Activated T-helper 1 cell treated with anti-CD3 and anti-CD28 coated beads, Interleukin-12 subunit alpha, Interleukin-12 subunit beta, Interleukin-2, Interleukin-4 antibody, amounts not matched to agents 30 ng/mL and 10 ng/mL and 1 ng/mL, durations not matched to agents 14 hours and 24 hours and 36 hours (primary cell): ENCODE results near the gene PAX9. TPM values are rescaled to one million over a fixed set of nuclear protein-coding genes. Genes with fewer than 3 reads are reported as not detected.

Experiments used
- DNase-seq: peaks from one replicate; pipeline ENCODE4 v3.0.0; 2021; ENCODE audit warnings: low spot score
- H3K27ac Mint-ChIP-seq: one replicate; pipeline ENCODE4 v1.8.0; 2021; ENCODE audit warnings: mild to moderate bottlenecking, mixed read lengths
- H3K27me3 Mint-ChIP-seq: one replicate; pipeline ENCODE4 v1.8.0; 2022; ENCODE audit warnings: mild to moderate bottlenecking, moderate library complexity, mixed read lengths; ENCODE audit not compliant: insufficient read depth
- H3K36me3 Mint-ChIP-seq: one replicate; pipeline ENCODE4 v1.8.0; 2021; ENCODE audit warnings: low read depth, mixed read lengths
- H3K4me1 Mint-ChIP-seq: one replicate; pipeline ENCODE4 v1.8.0; 2021; ENCODE audit warnings: low read depth, mixed read lengths
- H3K4me3 Mint-ChIP-seq: one replicate; pipeline ENCODE4 v1.8.0; 2021; ENCODE audit warnings: mild to moderate bottlenecking, moderate library complexity, mixed read lengths
- H3K9me3 Mint-ChIP-seq: one replicate; pipeline ENCODE4 v1.8.0; 2021; ENCODE audit warnings: mixed read lengths
- intact Hi-C: fragments of 100-400 bp; cut with micrococcal nuclease; formaldehyde crosslinking; loops from one replicate; pipeline ENCODE4 v1.15.1; 2024
- total RNA-seq: library from RNA; stranded (reverse); gene quantifications from 2 replicates; pipeline ENCODE4 v1.2.3, GENCODE V29; 2022

Gene PAX9
- total RNA-seq: not detected in 2 replicates

GRCh38 chr14:36661506-36662257 lies at the start of gene PAX9:
TSS of gene PAX9 (plus strand) at chr14:36661860. CDS start at chr14:36662090, 230 bp downstream.
- peak within 1 kb of the TSS; percentile 15 for H3K4me3 Mint-ChIP-seq
- H3K36me3 Mint-ChIP-seq: peaks cover 4% of the 10 kb centered on the region
- intact Hi-C loops: loop anchor here (10.0 kb wide), 1 partner anchor 283 kb away; no protein-coding TSS in a partner anchor
- H3K27ac Mint-ChIP-seq: peak within 1 kb of the TSS; percentile 74
- no peaks in the 10 kb centered on the region for H3K9me3 Mint-ChIP-seq
- peaks cover 6% of the 10 kb centered on the region for H3K4me1 Mint-ChIP-seq
- no peak for DNase-seq
- peaks cover 82% of the 10 kb centered on the region for H3K27me3 Mint-ChIP-seq

DNA sequence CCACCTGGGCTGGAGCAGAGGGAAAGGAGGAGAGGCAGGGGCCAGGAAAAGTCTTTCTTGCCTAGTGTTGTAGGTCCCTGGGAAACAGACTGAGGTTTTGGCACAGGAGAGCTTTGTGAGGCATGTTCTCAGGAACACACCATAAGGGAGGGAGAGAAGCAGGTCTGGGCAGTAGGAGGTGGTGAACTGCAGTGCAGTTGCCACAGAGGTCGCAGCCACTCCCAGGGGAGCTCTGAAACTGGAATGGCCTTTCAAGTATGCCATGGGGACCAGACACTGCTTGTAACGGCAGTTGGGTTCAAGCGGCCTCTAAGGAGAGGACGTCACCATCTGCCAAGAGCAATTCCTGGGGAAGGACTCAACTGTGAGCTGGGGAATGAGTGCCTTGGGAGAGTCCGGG lies 43.8 kb upstream of the PAX9 start:
- no peaks in the 10 kb centered on the region for H3K4me1 Mint-ChIP-seq
- no peak overlapping the region for H3K27ac Mint-ChIP-seq
- no peaks in the 10 kb centered on the region for H3K36me3 Mint-ChIP-seq
- no peak for DNase-seq
- H3K4me3 Mint-ChIP-seq: no peak overlapping the region
- intact Hi-C loops: no loop called here
- H3K9me3 Mint-ChIP-seq: no peaks in the 10 kb centered on the region
- H3K27me3 Mint-ChIP-seq: peaks cover 3% of the 10 kb centered on the region

DNA sequence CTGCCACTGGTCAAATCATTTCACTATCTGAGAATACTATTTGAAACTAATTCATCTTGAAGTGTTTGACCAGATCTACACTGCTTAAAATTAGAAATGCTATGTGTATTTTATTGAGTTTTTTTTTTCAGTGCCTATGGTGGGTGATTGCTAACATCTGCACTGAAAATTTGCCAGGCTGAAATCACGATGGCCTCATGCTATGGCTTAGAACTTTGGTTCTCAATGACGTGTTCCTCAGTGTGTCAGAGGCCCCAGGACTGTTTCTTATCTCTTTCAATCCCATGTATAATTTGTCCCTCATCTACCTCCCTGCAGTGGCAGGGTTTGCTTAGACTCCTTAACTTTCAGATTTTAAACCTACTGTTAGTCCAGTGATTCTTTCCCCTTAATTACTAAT lies 43.0 kb upstream of the PAX9 start:
- no peak for DNase-seq
- Mint-ChIP-seq H3K4me3 (no peak overlapping the region), H3K27ac (no peak overlapping the region), H3K36me3 (no peaks in the 10 kb centered on the region), H3K4me1 (no peaks in the 10 kb centered on the region), H3K27me3 (peaks cover 3% of the 10 kb centered on the region), H3K9me3 (no peaks in the 10 kb centered on the region)
- intact Hi-C loops: no loop called here

GRCh38 chr14:36619131-36619530 lies 42.5 kb upstream of the PAX9 start:
- H3K27me3 Mint-ChIP-seq: peaks cover 3% of the 10 kb centered on the region
- H3K9me3 Mint-ChIP-seq: no peaks in the 10 kb centered on the region
- no peaks in the 10 kb centered on the region for H3K36me3 Mint-ChIP-seq
- intact Hi-C loops: no loop called here
- no peak overlapping the region for H3K4me3 Mint-ChIP-seq
- no peak for DNase-seq
- no peaks in the 10 kb centered on the region for H3K4me1 Mint-ChIP-seq
- no peak overlapping the region for H3K27ac Mint-ChIP-seq

DNA sequence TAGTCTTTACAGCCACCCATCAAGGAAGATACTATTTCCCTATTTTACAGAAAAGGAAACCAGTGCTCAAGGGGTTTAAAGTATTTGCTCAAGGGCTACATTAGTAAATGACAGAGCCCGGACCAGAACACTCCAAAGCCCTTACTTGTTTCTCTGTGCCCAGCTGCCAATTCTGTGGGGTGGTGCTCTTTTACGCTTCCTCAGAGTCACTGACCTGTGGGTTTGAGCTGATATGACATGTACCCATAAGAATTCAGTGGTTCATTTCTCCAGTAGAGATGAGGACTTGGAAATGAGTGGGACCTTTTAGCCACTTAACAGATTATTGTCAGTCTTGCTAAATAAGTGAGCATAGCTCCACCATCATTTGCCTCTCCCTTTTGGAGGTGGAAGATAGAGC lies 41.8 kb upstream of the PAX9 start:
- H3K4me3 Mint-ChIP-seq: no peak overlapping the region
- DNase-seq: no peak
- intact Hi-C loops: no loop called here

GRCh38 chr14:36625014-36625413 lies 36.6 kb upstream of the PAX9 start:
- no peaks in the 10 kb centered on the region for H3K4me1 Mint-ChIP-seq
- no peaks in the 10 kb centered on the region for H3K9me3 Mint-ChIP-seq
- no peak overlapping the region for H3K4me3 Mint-ChIP-seq
- DNase-seq: no peak
- intact Hi-C loops: no loop called here
- no peak overlapping the region for H3K27ac Mint-ChIP-seq
- no peaks in the 10 kb centered on the region for H3K27me3 Mint-ChIP-seq
- no peaks in the 10 kb centered on the region for H3K36me3 Mint-ChIP-seq

More for the DNA sequence above, 41.8 kb upstream of the PAX9 start:
- no peak overlapping the region for H3K27ac Mint-ChIP-seq
- peaks cover 3% of the 10 kb centered on the region for H3K27me3 Mint-ChIP-seq
- H3K36me3 Mint-ChIP-seq: no peaks in the 10 kb centered on the region
- H3K9me3 Mint-ChIP-seq: no peaks in the 10 kb centered on the region
- no peaks in the 10 kb centered on the region for H3K4me1 Mint-ChIP-seq

DNA sequence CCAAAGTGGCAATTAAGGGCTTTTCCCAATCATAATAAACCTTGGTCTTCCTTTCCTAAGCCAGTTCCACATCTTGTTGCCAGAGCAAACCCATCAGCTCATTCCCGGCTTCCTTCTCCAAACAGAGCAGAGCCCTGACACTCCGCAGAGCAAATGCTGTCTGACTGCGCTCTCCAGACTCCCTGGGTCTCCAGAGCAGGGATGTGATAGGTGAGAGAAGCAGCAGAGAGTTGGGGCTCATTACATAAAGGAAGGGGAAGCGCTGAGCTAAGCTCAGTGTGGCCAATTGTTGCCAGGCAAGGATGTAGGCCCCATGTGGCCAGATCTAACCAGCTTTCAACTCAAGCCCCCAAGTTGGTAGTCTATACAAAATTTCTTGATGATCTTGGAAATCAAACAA lies 36.2 kb upstream of the PAX9 start:
- no peaks in the 10 kb centered on the region for H3K9me3 Mint-ChIP-seq
- no peaks in the 10 kb centered on the region for H3K27me3 Mint-ChIP-seq
- no peak overlapping the region for H3K27ac Mint-ChIP-seq
- intact Hi-C loops: no loop called here
- no peak for DNase-seq
- H3K4me1 Mint-ChIP-seq: no peaks in the 10 kb centered on the region
- H3K36me3 Mint-ChIP-seq: no peaks in the 10 kb centered on the region
- no peak overlapping the region for H3K4me3 Mint-ChIP-seq

- H3K4me1 Mint-ChIP-seq: no peaks in the 10 kb centered on the region
- H3K36me3 Mint-ChIP-seq: no peaks in the 10 kb centered on the region
- H3K9me3 Mint-ChIP-seq: no peaks in the 10 kb centered on the region
- no peak overlapping the region for H3K27ac Mint-ChIP-seq
- H3K27me3 Mint-ChIP-seq: no peaks in the 10 kb centered on the region
- intact Hi-C loops: no loop called here
- no peak for DNase-seq
- no peak overlapping the region for H3K4me3 Mint-ChIP-seq
These were observed 35.5 kb upstream of the PAX9 start for GRCh38 chr14:36626151-36626550.

- intact Hi-C loops: no loop called here
- no peaks in the 10 kb centered on the region for H3K36me3 Mint-ChIP-seq
- no peaks in the 10 kb centered on the region for H3K9me3 Mint-ChIP-seq
- no peaks in the 10 kb centered on the region for H3K27me3 Mint-ChIP-seq
- no peak overlapping the region for H3K4me3 Mint-ChIP-seq
- DNase-seq: no peak
- H3K4me1 Mint-ChIP-seq: no peaks in the 10 kb centered on the region
- H3K27ac Mint-ChIP-seq: no peak overlapping the region
These were observed 33.7 kb upstream of the PAX9 start for GRCh38 chr14:36627981-36628380.

GRCh38 chr14:36633580-36633979 lies 28.1 kb upstream of the PAX9 start:
- intact Hi-C loops: no loop called here
- Mint-ChIP-seq H3K36me3 (no peaks in the 10 kb centered on the region), H3K9me3 (peaks cover 3% of the 10 kb centered on the region), H3K4me3 (no peak overlapping the region), H3K4me1 (no peaks in the 10 kb centered on the region), H3K27me3 (no peaks in the 10 kb centered on the region), H3K27ac (no peak overlapping the region)
- no peak for DNase-seq

DNA sequence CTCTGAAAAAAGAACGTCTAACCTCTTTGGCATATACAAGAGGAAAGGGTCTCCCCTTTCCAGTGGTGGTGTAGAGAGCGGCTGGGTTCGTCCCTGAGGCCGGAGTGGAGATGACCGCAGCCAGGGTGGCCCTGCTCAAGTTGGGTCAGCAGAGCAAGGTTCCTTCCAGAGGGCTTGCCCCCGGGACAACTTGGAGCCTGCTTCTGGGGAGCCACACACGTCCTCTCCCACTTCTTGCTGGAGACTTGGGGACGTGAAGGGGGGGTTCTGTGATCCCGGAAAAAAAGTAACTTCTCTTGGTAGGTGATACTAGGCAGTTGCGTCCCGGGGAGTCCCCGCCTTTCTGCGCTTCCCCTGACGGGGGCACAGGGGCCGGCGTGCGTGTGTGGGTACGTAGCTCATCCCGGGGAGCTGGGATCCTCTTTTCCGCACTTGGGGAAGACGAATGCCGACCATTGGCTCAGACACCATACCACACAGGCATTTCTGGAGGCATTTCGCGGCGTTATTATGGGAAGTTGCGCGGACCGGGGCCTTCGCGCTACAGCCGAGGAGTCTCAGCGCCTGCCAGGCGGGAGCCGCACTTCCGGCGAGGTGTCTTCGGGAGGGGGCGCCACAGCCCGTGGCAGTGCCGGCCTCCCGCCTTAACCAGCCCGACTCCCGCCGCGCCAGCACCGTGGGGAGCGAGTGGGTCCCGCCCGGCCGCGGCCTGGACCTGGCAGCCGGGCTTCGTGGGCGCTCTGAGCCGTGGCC lies 14.8 kb upstream of the PAX9 start:
- Mint-ChIP-seq H3K27ac (no peak overlapping the region), H3K9me3 (no peaks in the 10 kb centered on the region), H3K4me1 (no peaks in the 10 kb centered on the region), H3K4me3 (no peak overlapping the region), H3K27me3 (peaks cover 46% of the 10 kb centered on the region), H3K36me3 (no peaks in the 10 kb centered on the region)
- DNase-seq: no peak
- intact Hi-C loops: no loop called here

DNA sequence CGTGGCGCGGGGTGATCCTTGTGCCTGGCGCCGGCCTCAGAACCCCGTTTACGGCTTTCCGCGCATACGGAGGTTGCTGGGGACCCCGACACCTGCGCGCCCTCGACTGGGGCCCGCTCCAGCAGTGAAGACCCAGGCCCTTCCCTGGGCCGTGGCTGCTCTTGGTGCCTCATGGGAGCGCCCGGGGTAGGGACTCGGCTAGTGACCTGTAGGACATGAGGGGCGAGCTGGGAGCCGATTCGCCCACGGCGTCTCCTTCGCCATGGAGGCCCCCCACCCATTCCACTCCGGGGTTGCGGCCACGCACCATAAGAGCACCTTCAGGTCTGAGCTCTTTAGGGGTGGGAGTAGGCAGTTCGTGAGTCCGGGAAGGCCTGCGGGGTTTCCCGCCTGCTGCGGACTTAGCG lies 14.2 kb upstream of the PAX9 start:
- no peaks in the 10 kb centered on the region for H3K4me1 Mint-ChIP-seq
- H3K36me3 Mint-ChIP-seq: no peaks in the 10 kb centered on the region
- intact Hi-C loops: no loop called here
- H3K27ac Mint-ChIP-seq: no peak overlapping the region
- no peaks in the 10 kb centered on the region for H3K9me3 Mint-ChIP-seq
- DNase-seq: no peak
- H3K4me3 Mint-ChIP-seq: no peak overlapping the region
- peaks cover 46% of the 10 kb centered on the region for H3K27me3 Mint-ChIP-seq
